ENCODE results near the gene ERVMER34-1. TPM values are rescaled to one million over a fixed set of nuclear protein-coding genes. Genes with fewer than 3 reads are reported as not detected.
A peak's percentile ranks its signal among the peaks of the same experiment; 100 is the strongest.

ERVMER34-1 gene
- polyA plus RNA-seq, 1 experiment, result 0.26 TPM

DNA sequence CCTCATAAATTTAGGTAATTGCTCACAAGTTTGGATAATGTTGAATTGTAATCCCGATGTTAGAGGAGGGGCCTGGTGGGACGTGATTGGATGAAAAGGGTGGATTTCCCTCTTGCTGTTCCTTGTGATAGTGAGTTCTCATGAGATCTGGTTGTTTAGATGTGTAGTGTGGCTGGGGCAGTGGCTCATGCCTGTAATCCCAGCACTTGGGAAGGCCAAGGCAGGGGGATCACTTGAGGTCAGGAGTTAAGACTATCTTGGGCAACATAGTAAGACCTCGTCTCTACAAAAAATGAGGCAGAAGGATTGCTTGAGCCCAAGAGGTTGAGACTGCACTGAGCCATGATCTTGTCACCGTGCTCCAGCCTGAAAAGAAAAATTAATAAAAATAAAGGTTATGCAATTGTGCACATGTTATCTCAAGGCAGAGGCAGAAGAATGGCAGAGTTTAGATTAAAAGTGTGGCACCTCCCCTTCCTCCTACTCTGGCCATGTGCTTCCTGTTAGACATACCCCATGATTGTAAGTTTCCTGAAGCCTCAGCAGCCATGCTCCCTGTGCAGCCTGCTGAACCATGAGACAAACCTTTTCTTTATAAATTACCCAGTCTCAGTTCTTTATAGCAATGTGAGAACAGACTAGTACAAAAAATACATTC is 36.5 kb downstream of the ERVMER34-1 start:
- no peaks in the 10 kb centered on the region for H3K9me3 ChIP-seq (ENCODE audit: control insufficient read depth, insufficient read depth, low read length)
- ChIA-PET CTCF (interaction anchor here (3.8 kb wide), 1 partner anchor 268 kb away, joined by 31 read pairs; no protein-coding TSS in a partner anchor), POLR2A (no interaction called here)
- DNase-seq (ENCODE audit: low read depth, low spot score), result no peak
- H3K27me3 ChIP-seq (ENCODE audit: control insufficient read depth, insufficient read depth, low read length), result peaks cover 1% of the 10 kb centered on the region
- no peak for TF ChIP-seq CTCF (IDR thresholded peaks at IDR 0.05; ENCODE audit: low read depth, low read length)
- no peak overlapping the region for H3K27ac ChIP-seq (ENCODE audit: low read depth, low read length)
- peak overlapping the region; percentile 28 for H3K4me3 ChIP-seq (ENCODE audit: low read depth, low read length)

DNA sequence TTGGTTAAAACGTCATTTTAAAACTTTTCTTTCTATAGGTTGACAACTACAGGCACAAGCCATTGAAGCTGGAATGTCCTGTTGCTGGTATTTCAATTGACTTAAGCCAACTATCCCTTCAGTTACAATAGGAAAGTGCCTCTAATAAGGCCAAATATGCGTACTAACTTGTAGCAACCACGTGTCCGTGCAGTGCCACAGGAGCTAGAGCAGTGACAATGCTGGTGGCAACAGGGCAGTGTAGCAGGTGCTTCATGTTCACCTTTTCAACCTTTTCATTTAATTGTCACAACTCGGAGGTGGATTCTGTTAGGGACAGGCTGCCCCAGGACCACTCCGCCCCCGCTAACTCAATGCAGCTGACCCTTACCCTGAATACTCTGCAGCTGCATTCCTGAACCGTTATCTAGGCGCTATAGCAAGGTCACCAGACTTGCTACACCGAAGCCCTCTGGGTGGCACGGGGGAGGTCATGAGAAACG is 37.7 kb downstream of the ERVMER34-1 start:
- Histone ChIP-seq H3K27ac (ENCODE audit: low read depth, low read length) (no peak overlapping the region), H3K27me3 (ENCODE audit: control insufficient read depth, insufficient read depth, low read length) (peaks cover 2% of the 10 kb centered on the region), H3K9me3 (ENCODE audit: control insufficient read depth, insufficient read depth, low read length) (no peaks in the 10 kb centered on the region), H3K4me3 (ENCODE audit: low read depth, low read length) (peak overlapping the region; percentile 90)
- TF ChIP-seq CTCF (IDR thresholded peaks at IDR 0.05; ENCODE audit: low read depth, low read length), result no peak
- CTCF ChIA-PET, result interaction anchor here (0.6 to 3.8 kb wide), 4 partner anchors 125 to 269 kb away, joined by 3 to 31 read pairs (median 10); no protein-coding TSS in a partner anchor
- no peak for DNase-seq (ENCODE audit: low read depth, low spot score)
- POLR2A ChIA-PET, result interaction anchor here (1.7 to 2.3 kb wide), 3 partner anchors 8 to 109 kb away, joined by 6 to 39 read pairs (median 16); partner anchors contain the start of gene USP46

GRCh38 chr4:52712251-52713130 is 38.7 kb downstream of the ERVMER34-1 start:
- POLR2A ChIA-PET, result interaction anchor here (0.6 to 2.3 kb wide), 10 partner anchors 9 to 1543 kb away, joined by 3 to 39 read pairs (median 4); partner anchors contain the start of gene USP46
- H3K27me3 ChIP-seq (ENCODE audit: control insufficient read depth, insufficient read depth, low read length), result peaks cover 2% of the 10 kb centered on the region
- CTCF ChIA-PET, result interaction anchor here (0.6 to 3.8 kb wide), 5 partner anchors 10 to 276 kb away, joined by 3 to 31 read pairs (median 4); no protein-coding TSS in a partner anchor
- peak; percentile 81 for DNase-seq (ENCODE audit: low read depth, low spot score)
- no peak for TF ChIP-seq CTCF (IDR thresholded peaks at IDR 0.05; ENCODE audit: low read depth, low read length)
- H3K9me3 ChIP-seq (ENCODE audit: control insufficient read depth, insufficient read depth, low read length), result no peaks in the 10 kb centered on the region
- H3K27ac ChIP-seq (ENCODE audit: low read depth, low read length), result peak overlapping the region; percentile 33
- H3K4me3 ChIP-seq (ENCODE audit: low read depth, low read length), result peak overlapping the region; percentile 90

DNA sequence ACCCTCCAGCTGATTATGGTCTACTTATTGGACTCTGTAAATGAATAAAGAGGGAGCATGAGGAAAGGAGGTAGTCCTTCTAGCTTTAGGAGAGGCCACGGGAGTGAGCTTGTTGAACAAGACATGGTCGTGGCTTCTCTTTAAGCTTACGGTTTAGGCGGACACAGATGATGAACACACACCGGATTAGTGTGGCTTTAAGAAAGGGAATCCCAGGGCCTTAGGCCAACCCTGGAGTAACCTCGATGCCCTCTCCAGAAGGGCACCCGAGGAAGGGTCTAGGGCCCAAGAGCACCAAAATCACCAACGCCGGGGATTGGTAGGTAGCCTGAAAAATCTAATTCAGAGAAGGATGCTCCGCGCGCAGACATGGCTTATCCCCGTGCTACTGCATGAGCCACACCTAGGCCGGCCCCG is 39.4 kb downstream of the ERVMER34-1 start:
- DNase-seq (ENCODE audit: low read depth, low spot score), result no peak
- POLR2A ChIA-PET, result interaction anchor here (0.6 to 2.3 kb wide), 9 partner anchors 10 to 167 kb away, joined by 3 to 39 read pairs (median 4); partner anchors contain the start of gene USP46
- CTCF ChIA-PET, result interaction anchor here (0.8 to 3.8 kb wide), 4 partner anchors 10 to 276 kb away, joined by 3 to 31 read pairs (median 9); no protein-coding TSS in a partner anchor
- Histone ChIP-seq H3K9me3 (ENCODE audit: control insufficient read depth, insufficient read depth, low read length) (no peaks in the 10 kb centered on the region), H3K4me3 (ENCODE audit: low read depth, low read length) (peak overlapping the region; percentile 48), H3K27ac (ENCODE audit: low read depth, low read length) (no peak overlapping the region), H3K27me3 (ENCODE audit: control insufficient read depth, insufficient read depth, low read length) (peaks cover 2% of the 10 kb centered on the region)
- no peak for TF ChIP-seq CTCF (IDR thresholded peaks at IDR 0.05; ENCODE audit: low read depth, low read length)

Data from AG04450 (cell line).